Epithelial cell of esophagus (primary cell): Measurements from ENCODE around the gene FAM53A.

Experiments
- DNase-seq: peaks from one replicate; pipeline ENCODE4 v3.0.0; 2010; ENCODE audit warnings: low read depth
- H3K4me3 ChIP-seq: 2 replicates; pipeline ENCODE4 v1.5.1; 2011; ENCODE audit warnings: mild to moderate bottlenecking, low read length, control low read depth
- TF ChIP-seq, protein P1 (sequence below): IDR thresholded peaks from 2 replicates; pipeline ENCODE4 v1.5.1; 2011; ENCODE audit warnings: low read depth, mild to moderate bottlenecking, low read length, control low read depth, inconsistent platforms; ENCODE audit not compliant: insufficient read depth; ENCODE audit errors: missing control alignments

Gene FAM53A

DNA sequence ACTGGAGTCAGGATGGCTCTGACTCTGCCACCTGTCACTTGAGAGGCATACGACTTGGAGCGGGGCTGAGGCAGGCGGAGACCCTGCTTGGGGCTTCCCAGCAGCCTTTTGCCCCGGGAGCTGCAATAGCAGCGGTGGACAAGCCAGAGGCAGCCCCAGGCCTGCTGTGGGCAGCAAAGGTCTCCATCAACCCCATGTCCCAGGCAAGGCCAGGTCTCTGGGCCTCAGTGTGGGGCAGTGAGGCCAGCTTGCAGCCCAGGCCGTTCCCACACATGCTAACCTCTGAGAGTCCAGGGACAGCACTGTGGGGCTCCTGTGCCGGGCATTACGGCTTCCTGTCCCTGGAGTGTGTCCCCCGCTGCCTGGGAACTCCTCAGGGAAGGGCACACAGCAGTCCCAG lies 53.0 kb downstream of the FAM53A start:
- no peak overlapping the region for H3K4me3 ChIP-seq
- TF ChIP-seq, protein P1, sequence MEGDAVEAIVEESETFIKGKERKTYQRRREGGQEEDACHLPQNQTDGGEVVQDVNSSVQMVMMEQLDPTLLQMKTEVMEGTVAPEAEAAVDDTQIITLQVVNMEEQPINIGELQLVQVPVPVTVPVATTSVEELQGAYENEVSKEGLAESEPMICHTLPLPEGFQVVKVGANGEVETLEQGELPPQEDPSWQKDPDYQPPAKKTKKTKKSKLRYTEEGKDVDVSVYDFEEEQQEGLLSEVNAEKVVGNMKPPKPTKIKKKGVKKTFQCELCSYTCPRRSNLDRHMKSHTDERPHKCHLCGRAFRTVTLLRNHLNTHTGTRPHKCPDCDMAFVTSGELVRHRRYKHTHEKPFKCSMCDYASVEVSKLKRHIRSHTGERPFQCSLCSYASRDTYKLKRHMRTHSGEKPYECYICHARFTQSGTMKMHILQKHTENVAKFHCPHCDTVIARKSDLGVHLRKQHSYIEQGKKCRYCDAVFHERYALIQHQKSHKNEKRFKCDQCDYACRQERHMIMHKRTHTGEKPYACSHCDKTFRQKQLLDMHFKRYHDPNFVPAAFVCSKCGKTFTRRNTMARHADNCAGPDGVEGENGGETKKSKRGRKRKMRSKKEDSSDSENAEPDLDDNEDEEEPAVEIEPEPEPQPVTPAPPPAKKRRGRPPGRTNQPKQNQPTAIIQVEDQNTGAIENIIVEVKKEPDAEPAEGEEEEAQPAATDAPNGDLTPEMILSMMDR: no peak
- no peak for DNase-seq

DNA sequence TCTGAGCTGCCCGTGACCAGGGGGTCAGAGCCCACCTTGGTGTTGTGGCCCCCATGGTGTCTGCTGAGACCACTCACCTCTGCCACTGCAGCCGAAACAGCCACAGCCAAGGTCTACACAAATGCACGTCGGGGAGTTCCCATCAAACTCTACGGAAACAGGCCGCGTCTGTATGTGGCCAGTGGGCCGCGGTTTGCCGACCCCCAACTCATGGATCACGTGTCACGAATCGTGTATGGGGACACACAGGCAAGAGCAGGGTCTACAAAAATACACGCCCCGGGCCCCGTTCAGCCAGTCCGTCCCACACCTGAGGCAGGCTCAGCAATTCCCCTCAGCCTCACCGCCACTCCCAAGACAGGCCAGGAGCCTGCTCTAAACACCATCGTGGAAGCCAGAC lies 53.8 kb downstream of the FAM53A start:
- TF ChIP-seq, protein P1: no peak
- no peak overlapping the region for H3K4me3 ChIP-seq
- DNase-seq: no peak

DNA sequence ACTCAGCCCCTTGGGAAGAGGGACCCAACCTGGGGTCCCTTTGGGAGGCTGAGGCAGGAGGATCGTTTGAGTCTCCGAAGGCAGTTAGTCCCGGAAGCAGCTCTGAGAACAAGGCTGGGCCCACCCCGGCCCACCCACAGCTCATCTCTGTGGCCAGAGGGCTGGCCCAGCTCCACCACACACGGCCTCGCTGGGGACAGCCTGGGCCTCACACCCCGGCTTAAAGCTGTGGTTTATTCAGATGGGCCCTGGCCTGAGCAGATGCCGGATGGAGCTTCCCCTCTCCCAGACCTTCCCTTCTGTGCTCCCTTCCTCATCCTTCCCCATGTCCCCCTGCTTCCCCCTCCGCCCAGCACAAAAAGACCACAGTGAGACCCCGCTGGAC lies 54.4 kb downstream of the FAM53A start:
- TF ChIP-seq, protein P1: no peak
- no peak for DNase-seq
- no peak overlapping the region for H3K4me3 ChIP-seq

DNA sequence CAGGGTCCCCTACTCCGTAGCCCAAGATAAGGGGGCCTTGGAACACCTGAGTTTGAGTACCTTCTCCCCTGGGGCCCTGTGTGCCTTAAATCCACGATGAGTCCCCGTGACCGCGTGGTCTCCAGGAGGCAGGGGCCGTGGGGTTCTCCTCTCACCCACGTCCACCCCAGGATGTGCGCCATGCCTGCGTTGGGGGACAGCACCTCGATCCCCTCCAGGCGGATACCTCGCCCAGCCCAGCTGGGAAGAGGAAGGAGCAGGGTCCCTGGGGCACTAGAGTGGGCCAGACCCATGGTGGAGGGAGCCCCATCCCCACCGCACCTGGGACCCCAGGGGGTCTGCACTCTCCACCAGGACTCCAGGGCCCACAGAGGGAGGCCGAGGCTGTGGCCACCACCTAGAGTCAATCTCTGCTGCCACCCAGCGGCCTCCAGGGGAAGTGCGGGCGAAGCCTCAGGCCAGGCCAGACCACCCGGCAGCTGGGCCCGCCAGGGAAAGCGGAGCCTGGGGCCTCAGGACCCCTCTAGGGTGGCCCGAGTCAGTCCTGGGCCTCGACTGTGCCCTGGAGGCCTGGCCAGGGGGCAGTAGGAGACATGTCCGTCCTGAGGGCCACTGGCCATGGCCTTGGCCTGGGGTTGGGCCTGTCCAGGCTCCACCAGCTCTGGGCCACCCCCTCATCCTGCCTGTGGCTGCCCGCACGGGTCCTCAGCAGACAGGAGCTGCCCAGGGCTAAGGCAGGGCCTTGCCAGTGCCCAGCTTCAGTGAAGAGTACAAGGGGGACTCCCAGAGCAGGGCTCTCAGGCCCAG lies 55.0 kb downstream of the FAM53A start:
- TF ChIP-seq, protein P1: peak; percentile 77
- H3K4me3 ChIP-seq: no peak overlapping the region
- no peak for DNase-seq

DNA sequence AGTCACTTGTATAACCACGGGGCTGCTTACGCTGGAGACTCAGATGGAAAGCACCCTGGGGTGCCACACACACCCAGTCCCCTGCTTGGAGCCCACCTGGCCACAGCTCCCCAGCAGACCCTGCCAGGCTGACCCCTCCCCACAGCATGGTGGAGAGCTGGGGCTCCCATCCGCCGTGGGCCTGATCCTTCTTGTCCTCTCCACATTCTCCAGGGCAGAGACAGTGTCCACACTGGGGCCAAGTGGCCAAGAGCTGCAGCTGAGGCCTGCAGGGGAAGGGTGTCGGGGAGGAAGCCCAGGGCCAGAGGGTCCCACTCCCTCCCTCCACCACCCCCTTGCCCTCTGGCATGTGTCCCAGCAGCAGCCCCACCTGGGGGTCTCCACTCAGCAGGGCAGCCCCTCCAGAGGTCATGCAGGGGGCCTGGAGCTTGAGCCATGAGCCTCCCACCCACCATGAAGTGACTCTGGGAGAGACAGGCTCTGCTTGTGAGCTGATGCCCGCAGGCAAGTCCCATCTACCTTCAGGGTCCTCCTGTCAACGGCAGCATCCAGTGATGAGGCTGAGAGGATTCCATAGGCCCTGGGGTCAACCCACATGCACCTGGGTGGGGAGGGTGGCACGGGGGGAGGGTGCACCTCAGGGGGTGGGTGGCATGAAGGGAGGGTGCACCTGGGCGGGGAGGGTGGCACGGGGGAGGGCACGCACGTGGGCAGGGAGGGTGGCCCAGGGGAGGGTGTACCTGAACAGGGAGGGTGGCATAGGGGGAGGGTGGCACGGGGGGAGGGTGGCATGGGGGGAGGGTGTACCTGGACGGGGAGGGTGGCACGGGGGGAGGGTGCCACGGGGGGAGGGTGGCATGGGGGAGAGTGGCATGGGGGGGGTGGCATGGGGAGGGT lies 56.4 kb downstream of the FAM53A start:
- DNase-seq: no peak
- TF ChIP-seq, protein P1: no peak

DNA sequence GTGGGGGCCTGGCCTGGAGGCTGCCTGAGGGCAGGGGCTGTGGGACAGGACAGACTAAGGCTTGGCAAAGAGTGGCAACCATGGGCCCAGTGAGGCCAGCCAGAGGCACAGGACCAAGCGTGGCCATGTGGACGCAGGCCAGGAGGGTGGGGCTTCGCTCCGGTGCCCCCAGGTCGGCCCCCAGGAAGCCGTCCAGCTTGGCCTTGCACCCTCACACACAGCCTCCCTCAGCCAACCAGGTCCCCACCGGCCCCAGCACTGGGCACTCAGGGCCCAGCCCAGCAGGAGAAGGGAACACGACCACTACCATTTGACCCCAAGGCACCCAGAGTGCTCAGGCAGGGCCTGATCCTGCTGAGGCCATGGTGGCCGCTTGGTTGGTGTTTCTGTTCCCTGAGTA lies 57.2 kb downstream of the FAM53A start:
- TF ChIP-seq, protein P1: no peak
- DNase-seq: no peak
- H3K4me3 ChIP-seq: no peak overlapping the region

More for the DNA sequence above, 56.4 kb downstream of the FAM53A start:
- H3K4me3 ChIP-seq: no peak overlapping the region
